Measurements from ENCODE around the gene HNF4A.

The HNF4A gene

DNA sequence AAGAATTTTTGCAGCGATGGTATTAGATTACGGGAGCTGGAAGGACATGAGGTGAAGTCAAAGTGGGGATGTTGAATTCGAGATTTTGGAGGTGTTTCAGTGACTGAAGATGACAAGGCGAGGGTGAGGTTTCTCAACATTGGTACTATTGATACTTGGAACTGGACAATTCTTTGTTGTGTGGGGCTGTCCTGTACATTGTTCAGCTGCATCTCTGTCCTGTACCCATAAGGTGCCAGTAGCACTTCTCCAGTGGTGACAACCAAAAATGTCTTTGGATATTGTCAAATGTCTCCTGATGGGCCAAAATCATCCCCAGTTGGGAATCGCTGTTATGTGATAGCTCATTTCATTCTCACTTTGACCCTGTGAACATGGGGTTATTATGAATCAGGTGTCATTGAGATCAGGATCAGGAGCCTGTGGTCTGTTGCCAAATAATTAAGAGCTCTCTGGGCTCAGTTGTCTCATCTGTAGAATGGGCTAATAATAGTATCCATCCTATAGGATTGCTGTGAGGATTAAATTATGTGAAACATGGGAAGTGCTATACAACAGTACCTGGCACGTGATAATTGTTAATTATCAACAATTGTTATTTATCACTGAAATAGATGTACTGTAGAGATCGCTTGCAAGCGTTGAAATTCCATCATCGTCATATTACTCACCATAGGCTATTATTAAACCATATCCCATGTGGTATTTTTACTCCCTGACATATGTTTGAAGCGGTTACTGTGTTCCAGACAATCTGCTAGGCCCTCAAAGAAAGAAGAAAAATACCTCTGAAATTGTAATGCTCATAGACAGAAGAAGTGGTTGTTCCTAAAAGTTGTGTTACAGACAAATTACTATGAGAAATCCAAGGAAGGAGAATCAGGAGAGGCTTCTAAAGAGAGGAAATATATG, 71.6 kb downstream of the HNF4A start:
- no peak for DNase-seq

DNA sequence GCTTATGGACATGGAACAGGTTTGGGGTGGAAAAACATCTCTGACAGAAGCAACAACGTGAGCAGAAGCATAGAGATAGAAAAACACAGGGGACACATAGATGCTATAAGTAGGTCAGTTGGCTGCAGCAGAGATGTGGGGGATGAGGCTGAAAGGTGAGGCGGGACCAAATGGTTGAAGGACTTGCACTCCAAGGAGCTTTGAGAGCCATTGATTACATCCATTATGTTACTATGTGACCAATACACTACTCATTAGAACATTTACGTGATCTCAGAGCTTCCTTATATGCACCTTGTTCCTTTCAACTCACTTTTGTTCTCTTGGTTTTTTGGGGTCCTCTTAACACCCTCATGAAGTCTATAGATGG, 72.3 kb downstream of the HNF4A start:
- DNase-seq, result no peak

DNA sequence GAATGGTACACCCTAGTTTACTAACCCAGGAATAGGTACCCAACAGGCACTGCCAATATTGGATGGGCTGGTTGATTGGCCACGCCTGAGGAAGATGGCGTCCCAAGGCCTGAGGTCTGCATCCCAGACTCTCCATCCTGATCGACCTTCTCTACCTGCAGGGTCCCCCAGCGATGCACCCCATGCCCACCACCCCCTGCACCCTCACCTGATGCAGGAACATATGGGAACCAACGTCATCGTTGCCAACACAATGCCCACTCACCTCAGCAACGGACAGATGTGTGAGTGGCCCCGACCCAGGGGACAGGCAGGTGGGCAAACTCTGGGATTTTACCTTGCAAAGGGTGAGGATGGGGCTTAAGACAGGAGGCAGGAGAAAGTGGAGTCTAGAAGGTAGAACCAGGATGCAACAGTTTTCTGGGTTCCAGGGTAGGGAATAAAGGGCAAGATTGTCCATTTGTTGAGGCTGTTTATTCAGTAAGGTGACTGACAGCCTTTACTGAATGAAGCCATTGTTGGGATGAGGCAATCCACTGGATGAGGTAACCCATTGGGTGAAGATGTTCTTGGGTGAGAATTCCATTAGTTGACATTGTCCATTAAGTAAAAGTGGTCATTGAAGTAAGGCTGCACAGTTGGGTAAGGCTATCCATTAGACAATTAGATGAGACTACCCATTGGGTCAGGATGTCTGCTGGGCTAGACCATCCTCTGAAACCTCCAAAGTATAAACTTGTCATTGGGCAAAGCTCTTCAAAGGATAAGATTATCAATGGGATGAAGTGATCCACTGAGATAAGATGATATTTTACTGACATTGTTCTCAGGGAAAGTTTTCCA, 72.9 kb downstream of the HNF4A start:
- no peak for DNase-seq

DNA sequence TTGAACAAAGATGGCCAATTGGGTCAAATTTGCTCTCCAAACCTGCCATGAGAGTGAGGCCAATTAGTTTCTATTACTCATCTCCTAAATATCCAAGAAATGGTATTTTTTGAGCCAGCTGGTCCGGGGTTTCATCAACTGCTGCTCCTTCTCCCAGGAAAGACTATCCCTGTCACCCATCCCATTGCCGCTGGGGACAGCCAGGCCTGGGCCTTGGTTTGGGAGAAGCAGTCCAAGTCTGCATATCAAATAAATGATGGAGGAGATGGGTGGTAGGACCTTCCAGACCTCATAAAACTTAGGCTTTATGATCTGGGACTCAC, 73.5 kb downstream of the HNF4A start:
- no peak for DNase-seq

DNA sequence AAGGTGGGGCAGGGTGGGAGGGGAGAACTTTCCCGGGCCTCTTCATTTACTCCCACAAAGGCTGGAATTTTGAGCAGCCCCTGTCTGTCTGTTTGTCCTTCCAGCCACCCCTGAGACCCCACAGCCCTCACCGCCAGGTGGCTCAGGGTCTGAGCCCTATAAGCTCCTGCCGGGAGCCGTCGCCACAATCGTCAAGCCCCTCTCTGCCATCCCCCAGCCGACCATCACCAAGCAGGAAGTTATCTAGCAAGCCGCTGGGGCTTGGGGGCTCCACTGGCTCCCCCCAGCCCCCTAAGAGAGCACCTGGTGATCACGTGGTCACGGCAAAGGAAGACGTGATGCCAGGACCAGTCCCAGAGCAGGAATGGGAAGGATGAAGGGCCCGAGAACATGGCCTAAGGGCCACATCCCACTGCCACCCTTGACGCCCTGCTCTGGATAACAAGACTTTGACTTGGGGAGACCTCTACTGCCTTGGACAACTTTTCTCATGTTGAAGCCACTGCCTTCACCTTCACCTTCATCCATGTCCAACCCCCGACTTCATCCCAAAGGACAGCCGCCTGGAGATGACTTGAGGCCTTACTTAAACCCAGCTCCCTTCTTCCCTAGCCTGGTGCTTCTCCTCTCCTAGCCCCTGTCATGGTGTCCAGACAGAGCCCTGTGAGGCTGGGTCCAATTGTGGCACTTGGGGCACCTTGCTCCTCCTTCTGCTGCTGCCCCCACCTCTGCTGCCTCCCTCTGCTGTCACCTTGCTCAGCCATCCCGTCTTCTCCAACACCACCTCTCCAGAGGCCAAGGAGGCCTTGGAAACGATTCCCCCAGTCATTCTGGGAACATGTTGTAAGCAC, 74.1 kb downstream of the HNF4A start:
- DNase-seq, result no peak

DNA sequence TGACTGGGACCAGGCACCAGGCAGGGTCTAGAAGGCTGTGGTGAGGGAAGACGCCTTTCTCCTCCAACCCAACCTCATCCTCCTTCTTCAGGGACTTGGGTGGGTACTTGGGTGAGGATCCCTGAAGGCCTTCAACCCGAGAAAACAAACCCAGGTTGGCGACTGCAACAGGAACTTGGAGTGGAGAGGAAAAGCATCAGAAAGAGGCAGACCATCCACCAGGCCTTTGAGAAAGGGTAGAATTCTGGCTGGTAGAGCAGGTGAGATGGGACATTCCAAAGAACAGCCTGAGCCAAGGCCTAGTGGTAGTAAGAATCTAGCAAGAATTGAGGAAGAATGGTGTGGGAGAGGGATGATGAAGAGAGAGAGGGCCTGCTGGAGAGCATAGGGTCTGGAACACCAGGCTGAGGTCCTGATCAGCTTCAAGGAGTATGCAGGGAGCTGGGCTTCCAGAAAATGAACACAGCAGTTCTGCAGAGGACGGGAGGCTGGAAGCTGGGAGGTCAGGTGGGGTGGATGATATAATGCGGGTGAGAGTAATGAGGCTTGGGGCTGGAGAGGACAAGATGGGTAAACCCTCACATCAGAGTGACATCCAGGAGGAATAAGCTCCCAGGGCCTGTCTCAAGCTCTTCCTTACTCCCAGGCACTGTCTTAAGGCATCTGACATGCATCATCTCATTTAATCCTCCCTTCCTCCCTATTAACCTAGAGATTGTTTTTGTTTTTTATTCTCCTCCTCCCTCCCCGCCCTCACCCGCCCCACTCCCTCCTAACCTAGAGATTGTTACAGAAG, 75.0 kb downstream of the HNF4A start:
- DNase-seq, result no peak

DNA sequence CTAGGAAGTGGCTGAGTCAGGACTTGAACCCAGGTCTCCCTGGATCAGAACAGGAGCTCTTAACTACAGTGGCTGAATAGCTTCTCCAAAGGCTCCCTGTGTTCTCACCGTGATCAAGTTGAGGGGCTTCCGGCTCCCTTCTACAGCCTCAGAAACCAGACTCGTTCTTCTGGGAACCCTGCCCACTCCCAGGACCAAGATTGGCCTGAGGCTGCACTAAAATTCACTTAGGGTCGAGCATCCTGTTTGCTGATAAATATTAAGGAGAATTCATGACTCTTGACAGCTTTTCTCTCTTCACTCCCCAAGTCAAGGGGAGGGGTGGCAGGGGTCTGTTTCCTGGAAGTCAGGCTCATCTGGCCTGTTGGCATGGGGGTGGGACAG, 75.6 kb downstream of the HNF4A start:
- DNase-seq, result no peak

DNA sequence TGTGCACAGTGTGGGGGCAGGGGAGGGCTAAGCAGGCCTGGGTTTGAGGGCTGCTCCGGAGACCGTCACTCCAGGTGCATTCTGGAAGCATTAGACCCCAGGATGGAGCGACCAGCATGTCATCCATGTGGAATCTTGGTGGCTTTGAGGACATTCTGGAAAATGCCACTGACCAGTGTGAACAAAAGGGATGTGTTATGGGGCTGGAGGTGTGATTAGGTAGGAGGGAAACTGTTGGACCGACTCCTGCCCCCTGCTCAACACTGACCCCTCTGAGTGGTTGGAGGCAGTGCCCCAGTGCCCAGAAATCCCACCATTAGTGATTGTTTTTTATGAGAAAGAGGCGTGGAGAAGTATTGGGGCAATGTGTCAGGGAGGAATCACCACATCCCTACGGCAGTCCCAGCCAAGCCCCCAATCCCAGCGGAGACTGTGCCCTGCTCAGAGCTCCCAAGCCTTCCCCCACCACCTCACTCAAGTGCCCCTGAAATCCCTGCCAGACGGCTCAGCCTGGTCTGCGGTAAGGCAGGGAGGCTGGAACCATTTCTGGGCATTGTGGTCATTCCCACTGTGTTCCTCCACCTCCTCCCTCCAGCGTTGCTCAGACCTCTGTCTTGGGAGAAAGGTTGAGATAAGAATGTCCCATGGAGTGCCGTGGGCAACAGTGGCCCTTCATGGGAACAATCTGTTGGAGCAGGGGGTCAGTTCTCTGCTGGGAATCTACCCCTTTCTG, 76.2 kb downstream of the HNF4A start:
- DNase-seq, result no peak

DNA sequence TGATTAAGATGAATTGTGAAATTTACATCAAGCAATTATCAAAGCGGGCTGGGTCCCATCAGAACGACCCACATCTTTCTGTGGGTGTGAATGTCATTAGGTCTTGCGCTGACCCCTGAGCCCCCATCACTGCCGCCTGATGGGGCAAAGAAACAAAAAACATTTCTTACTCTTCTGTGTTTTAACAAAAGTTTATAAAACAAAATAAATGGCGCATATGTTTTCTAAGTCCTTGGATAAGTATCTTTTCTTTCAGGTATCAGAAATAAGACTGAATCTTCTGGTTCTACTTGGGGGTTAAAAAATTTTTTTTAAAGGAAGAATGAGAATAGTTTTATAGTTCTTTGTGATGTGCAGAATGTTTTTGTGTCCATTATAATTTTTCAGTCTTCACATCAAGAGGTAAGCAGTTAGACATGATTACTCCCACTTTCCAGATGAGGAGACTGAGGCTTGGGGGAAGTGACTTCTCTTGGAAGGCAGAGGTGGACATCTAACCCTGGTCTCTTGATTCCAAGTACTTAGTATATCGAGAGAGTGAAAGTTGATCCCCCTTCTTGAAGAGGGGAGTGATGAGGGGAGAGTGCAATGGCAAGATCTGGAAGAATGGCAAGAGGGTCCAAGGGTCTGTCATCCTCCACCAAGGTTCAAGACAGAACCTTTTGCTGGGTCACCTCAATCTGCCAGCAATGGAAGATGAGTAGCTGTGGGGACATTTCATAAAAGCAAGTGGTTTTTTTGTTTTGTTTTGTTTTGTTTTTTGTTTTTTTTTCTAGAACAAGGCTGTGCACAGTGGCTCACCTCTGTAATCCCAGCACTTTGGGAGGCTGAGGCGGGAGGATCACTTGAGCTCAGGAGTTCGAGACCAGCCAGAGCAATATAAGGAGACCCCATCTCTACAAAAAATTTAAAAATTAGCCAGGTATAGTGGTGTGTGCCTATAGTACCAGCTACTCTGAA, 77.4 kb downstream of the HNF4A start:
- DNase-seq, result no peak

DNA sequence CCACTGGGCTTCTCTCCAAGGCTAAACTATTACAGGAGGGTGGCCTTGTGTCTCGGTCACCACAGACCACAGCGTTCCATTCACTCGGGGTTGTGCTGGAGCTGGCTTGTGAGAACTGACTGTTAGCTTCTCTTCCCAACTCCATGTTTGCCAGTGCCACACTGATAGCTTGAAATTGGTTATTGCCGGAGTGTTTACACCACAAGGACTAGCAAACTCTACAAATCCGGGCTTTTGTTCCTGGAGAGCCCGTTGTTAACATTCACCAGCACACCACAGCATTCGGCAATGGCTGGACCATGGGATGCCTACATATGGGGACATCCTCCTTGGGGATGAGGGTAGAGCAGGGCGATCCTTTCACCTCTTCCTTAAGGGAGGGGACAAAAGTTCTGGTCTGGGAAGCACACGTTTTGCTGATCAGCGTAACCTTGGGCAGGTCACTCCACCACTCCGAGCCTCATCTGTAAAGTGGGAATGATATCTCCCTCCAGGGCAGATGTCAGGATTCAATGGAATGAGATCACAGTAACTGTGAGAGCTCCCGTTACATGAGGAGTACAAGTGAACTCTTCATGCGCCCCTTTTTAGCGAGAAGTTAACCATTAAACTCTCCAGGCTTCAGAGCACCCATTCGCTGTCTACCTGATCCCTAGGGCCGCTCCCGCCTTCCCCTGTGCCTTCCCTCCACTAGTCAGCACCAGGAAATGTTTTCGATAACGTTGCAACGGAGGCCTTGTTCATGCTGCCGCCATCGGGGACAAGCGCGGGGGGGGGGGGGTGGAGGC, 78.4 kb downstream of the HNF4A start:
- no peak for DNase-seq

DNA sequence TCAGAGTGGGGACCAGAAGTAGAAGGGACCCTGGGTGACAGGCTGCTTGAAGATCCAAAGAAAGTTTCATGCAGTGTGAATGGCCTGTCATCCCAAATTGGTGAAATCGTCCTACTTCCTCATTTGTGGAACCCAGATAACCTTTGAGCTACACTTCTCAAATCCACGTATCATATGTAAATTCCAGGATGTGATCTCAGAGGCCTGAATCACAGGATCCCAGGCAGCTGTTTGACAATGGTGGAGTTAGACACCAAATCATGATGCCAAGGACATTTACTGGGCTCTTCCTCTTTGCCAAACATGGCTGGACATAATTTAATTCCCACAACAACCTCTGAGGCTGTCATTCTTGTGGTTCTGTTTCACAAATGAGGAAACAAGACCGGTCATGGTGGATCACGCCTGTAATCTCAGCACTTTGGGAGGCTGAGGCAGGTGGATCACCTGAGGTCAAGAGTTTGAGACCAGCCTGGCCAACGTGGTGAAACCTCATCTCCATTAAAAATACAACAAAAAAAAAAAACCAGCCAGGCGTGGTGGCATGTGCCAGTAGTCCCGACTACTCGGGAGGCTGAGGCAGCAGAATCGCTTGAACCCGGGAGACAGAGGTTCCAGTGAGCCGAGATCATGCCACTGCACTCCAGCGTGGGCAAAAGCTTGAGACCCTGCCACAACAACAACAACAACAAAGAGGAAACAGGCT, 80.3 kb downstream of the HNF4A start:
- DNase-seq, result no peak

DNA sequence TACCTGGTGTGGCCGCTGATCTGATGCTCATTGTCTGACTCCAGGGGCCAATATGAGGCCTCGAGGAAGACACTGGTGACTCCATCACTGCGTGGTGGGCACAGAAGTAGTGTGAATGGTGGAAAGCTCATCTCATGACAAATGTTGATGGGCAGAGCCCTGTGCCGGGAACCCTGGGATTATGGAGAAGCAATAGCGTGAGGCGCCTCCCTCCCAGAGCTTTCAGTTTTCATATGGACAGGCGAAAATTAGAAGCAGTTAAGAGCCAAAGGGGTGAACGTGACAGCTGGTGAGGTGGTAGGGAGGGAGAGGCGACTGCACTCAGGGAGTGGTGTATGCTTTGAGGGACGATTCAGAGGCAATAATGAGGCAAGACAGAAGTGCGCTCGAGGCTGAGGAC, 80.9 kb downstream of the HNF4A start:
- DNase-seq, result no peak

DNA sequence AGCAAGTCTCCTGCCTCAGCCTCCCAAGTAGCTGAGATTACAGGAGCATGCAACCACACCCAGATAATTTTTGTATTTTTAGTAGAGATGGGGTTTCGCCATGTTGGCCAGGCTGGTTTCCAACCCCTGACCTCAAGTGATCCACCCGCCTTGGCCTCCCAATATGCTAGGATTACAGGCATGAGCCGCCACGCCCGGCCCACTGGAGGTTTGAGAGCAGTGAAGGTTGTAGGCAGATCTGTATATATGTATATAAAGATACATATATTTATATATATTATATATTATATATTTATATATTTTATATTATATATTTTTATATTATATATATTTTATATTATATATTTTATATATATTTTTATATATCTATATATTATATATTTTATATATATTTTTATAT, 82.0 kb downstream of the HNF4A start:
- no peak for DNase-seq

DNA sequence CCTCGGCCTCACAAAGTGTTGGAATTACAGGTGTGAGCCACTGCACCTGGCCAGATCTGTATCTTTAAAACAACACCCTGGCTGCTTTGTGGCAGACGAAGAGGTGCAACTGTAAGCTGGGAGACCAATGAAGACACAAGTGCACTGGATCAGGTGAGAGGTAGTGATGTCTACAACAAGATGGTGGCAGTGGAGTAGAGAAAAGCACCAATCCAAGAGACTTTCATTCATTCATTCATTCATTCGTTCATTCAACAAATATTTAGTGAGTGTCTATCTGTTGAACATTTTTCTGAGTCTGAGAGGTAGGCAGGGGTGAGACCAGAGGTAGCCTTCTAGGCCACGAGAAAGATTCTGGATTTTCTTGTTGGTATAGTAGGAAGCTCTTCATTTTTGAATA, 83.3 kb downstream of the HNF4A start:
- DNase-seq, result no peak

DNA sequence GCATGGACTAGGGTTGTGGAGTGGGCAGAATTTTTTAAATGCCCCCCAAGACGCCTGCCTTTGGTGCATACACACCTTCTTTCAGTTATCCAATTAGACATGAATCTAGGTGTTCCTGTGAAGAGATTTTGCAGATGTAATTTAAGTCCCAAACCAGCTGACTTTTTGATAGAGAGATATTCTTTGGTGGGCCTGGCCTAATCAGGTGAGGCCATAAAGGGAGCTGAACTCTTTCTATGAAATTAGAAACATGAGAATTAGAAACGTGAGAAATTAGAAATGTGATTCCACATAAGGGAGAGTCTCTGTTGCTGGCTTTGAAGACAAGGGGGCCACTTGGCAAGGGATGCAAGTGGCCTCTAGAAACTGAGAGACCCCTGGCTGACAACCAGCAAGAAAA, 83.8 kb downstream of the HNF4A start:
- no peak for DNase-seq

DNA sequence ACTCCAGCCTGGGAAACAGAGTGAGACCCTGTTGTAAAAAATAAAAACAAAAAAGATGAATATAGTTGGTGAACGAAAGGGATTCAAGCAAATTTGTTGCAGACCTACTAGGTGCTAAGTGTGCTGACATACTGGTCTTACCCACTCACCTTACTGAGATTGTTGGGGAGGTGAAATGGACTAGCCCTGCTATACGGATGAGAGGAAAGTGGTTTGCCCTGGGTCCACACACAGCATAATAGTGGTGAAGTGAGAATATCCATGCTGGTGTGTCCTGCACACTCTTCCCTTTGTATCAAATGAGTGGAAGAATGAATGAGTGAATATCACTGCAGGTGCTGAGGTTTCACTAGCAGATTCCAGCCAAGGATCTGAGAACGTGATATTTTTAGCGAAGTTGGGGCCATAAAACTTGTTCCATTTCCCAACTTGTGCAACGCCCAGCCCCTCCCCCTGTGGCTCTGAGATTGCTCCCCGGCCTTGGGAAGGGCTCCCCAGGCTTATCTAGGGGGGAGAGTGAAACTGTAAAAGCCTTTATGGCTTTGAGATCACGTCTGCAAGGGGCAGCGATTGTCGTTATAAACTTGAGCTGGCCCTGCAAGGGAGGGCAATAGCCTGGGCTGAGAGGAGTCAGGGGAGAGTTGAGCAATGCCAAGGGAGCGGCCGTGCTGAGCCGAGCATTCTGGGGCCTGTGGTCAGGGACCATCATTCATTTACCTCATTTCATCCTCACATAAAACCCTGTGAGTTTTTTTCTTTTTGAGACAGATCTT, 87.0 kb downstream of the HNF4A start:
- no peak for DNase-seq

DNA sequence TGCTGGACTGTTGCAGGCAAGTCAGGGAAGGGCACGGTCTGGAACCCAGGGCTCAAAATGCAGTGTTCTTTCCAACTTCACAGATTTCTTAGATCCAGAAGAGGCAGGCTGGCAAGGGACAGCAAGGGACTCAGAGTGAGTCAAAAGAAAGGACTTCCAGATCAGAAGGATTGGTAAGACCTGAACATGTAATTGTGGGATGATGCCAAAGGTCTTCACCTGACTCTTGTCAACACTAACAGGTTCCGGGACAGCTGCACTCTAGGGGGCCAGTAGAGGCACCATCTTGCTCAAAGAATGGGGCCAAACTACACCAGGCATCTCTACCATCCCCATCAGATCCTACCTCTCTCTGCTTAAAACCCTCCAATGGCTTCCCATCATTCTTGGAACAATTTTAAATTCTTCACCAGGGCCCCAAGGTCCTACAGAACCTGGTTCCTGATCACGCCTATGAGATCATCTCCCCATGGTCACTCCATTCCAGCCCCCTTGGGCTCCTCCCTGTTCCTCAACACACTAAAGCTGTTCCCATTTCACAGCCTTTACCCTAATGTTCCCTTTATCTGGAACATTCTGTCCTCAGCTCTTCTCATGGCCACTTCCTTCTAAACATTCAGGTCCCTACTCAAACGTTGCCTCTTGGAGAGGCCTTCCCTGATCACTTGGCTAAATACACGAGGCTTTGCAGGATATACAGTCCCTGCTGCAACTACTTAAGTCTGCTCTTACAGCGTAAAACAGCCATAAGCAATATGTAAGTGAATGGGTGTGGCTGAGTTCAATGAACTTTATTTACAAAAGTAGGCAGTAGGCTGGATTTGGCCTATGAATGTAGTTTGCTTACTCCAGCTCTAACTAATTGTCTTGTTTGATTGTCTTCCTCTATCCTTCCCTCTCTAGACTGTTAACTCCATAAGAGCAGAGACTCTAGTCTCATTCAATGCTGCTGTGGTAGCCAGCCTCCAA, 90.5 kb downstream of the HNF4A start:
- DNase-seq, result no peak
